ENCODE data around the gene FAM98B. TPM values are rescaled to one million over a fixed set of nuclear protein-coding genes. Genes with fewer than 3 reads are reported as not detected.

FAM98B gene
- total RNA-seq, 1 experiment from 2014 or later = 50.0 TPM

DNA sequence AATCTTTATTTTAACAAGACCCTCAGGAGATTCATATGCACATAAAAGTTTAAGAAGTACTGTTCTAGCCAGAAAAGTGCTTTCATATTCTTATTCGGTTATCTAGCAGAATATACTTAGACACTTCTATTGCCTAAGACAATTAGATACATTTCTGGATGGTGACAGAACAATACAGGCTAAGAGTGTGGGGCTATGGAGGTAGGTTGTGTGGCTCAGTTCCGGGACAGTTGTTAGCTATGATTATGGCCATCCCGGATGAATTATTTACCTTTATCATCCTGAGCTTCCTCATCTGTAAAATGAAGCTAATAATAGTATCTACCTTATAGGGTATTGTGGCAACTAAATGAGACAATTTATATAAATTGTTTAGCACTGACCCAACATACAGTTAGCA lies 6.6 kb downstream of the FAM98B start:
- H4K5ac ChIP-seq (ENCODE audit: insufficient read length, low read depth, low read length) = no peak overlapping the region
- H3K14ac ChIP-seq (ENCODE audit: insufficient read depth, low read length) = no peak overlapping the region
- peaks cover 3 to 5% (median 3%) of the 10 kb centered on the region in 3 experiments; a peak in 2 of 7 replicates for H3K36me3 Mint-ChIP-seq (ENCODE audit: insufficient read depth in 1 of 3, low read depth in 3 of 3)
- H4K20me1 ChIP-seq (ENCODE audit: control insufficient read depth, insufficient read depth, insufficient read length) = peaks cover 2% of the 10 kb centered on the region
- no peak overlapping the region for H2BK20ac ChIP-seq (ENCODE audit: low read depth, low read length, poor library complexity, severe bottlenecking)
- H3K4me2 ChIP-seq (ENCODE audit: insufficient read depth, insufficient read length, low read length) = no peak overlapping the region
- no peak overlapping the region for H2BK5ac ChIP-seq (ENCODE audit: insufficient read length, low read length)
- no peak overlapping the region for H3K23ac ChIP-seq (ENCODE audit: insufficient read length, low read depth, low read length)
- no peaks in the 10 kb centered on the region for H3K9me3 Mint-ChIP-seq
- H4K91ac ChIP-seq (ENCODE audit: insufficient read length, low read depth, low read length) = no peak overlapping the region
- no peak overlapping the region for H2AFZ ChIP-seq (ENCODE audit: low read length)
- H3K27me3 Mint-ChIP-seq (ENCODE audit: low read depth) = no peaks in the 10 kb centered on the region
- no peak overlapping the region for H2BK120ac ChIP-seq (ENCODE audit: low read depth, low read length, poor library complexity, severe bottlenecking)
- peaks cover 35% of the 10 kb centered on the region for H3K79me2 ChIP-seq (ENCODE audit: insufficient read depth, low read length)
- H3K9ac ChIP-seq (ENCODE audit: extremely low read depth, insufficient read length, low read length) = no peak overlapping the region
- H2BK15ac ChIP-seq (ENCODE audit: low read depth, low read length) = no peak overlapping the region
- no peaks in the 10 kb centered on the region for H3K9me3 ChIP-seq (ENCODE audit: control insufficient read depth, low read depth, low read length)
- H3K27me3 ChIP-seq (ENCODE audit: insufficient read depth, low read length) = no peaks in the 10 kb centered on the region
- no CpG with 5 or more reads among the region's 3 CpGs for WGBS (ENCODE audit: extremely low coverage, insufficient read length, low lambda C conversion rate)
- H2BK12ac ChIP-seq (ENCODE audit: insufficient read length, low read depth, low read length) = no peak overlapping the region
- DNase-seq = no peak
- no peak overlapping the region for H2AK5ac ChIP-seq (ENCODE audit: insufficient read length, low read length)
- peaks cover 0 to 7% of the 10 kb centered on the region in 2 experiments; a peak in 3 of 4 replicates for H3K4me1 Mint-ChIP-seq
- no peak for TF ChIP-seq CTCF (conservative IDR thresholded peaks at IDR 0.05)
- no peak overlapping the region for H3K56ac ChIP-seq (ENCODE audit: insufficient read length, low read depth, low read length)
- H3K23me2 ChIP-seq (ENCODE audit: insufficient read length, low read depth, low read length, poor library complexity, severe bottlenecking) = no peaks in the 10 kb centered on the region
- no peak overlapping the region for H3K27ac Mint-ChIP-seq
- no peak overlapping the region for H3K4me3 Mint-ChIP-seq
- H3T11ph ChIP-seq (ENCODE audit: low read length) = no peak overlapping the region
- no peak overlapping the region for H3K4ac ChIP-seq (ENCODE audit: low read depth, low read length)
- H3K18ac ChIP-seq (ENCODE audit: insufficient read length, low read depth, low read length) = no peak overlapping the region
- H3K27ac ChIP-seq (ENCODE audit: insufficient read length, low read depth, low read length) = no peak overlapping the region
- H4K8ac ChIP-seq (replicated peaks; ENCODE audit: insufficient read length, low read depth, low read length) = no peak overlapping the region
- H3K79me1 ChIP-seq (ENCODE audit: insufficient read depth, low read depth, low read length, poor library complexity, severe bottlenecking) = peaks cover 19% of the 10 kb centered on the region
- H3K4me1 ChIP-seq (ENCODE audit: insufficient read depth, low read length) = no peaks in the 10 kb centered on the region

Data from H9 (cell line).